HG02678 (cell line): Measurements from ENCODE around the gene CDK14.

Source experiments
- ATAC-seq: cut with Tn5 transposase; IDR thresholded peaks from one replicate; pipeline ENCODE4 v1.9.1; 2021; ENCODE audit warnings: mild to moderate bottlenecking, moderate library complexity; ENCODE audit not compliant: unreplicated experiment

Gene CDK14

DNA sequence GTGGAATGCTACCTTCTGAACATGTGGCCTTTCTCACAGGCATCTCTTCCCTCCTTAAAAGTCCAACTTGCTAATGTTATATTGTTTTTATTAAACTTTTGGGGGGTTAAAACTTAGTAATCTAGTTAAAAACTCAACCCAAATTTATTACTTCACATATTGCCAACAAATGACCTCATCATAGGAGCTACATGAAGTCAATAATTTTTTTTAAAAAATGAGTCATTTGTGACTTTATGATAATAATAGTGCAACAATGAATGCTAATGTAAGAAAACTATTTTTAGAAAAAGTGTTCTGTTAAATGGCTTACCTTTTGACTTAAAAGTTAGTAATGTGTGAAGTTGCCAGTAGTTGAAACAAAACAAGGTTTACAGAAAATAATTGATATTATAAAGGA, 342.2 kb downstream of the CDK14 start:
- no peak for ATAC-seq

DNA sequence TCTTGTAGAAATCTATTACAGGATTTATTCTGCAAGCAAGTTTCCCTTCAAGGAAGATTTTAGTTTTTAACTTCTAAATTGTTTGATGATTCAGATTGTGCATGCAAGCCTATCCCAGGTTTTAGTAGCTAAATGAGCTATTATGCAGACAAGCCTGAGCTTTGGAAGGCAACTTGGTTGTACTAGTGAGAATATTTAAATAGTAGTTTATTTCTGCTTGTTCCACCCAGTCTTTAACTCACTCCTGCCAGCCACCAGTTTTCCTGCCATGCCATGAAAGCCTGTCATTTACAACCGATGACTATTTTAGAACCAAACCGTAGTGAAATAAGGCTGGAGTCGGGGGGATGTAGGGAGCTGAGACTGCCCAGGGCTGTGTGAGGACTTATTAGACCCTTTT, 343.5 kb downstream of the CDK14 start:
- no peak for ATAC-seq

DNA sequence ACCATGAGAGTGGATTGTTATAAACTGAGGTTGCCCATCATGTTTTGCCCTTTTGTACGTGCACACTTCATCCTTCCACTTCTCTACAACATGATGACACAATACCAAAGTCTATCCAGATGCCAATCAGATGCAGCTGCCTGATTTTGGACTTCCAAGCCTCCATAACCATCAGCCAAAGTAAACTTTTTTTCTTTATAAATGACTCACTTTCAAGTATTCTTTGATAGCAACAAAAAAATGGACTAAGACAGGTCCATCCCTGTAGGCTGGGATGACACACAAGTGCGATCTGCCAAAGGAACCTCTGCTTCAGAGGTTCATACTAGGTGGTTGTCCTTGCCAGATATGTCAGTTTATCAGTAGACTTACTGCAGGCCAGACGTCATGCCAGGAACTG, 347.9 kb downstream of the CDK14 start:
- no peak for ATAC-seq

DNA sequence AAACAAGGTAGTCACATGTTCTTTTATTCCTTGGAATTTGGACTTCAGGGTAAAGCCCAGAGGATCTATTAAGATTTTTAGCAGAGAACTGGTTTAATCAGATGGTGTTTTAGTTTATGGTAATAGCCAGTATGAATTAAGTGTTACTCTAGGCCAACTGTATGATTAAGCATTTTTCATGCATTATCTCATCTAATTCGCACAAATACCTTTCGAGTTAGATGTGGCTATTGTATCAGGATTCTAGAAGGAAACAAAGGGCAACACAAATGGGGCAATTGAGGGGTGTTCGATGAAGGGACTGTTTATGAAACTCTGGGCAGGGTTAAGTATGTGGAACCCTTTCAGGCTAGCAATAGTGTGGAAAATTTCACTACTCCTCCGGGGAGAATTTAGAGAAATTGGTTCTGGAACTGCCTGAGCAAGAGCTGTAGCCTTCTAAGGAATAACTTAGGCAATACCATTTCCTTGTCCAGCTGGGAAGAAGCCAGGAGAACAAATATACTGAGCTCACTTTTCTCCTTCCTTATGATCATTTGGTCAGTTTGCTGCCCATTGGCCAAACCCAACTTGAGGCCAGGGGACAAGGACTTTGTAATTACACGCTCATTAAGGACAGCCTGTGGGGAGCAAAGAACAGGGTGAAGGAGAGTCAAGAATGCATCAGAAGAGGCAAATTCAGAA, 349.1 kb downstream of the CDK14 start:
- ATAC-seq: no peak

DNA sequence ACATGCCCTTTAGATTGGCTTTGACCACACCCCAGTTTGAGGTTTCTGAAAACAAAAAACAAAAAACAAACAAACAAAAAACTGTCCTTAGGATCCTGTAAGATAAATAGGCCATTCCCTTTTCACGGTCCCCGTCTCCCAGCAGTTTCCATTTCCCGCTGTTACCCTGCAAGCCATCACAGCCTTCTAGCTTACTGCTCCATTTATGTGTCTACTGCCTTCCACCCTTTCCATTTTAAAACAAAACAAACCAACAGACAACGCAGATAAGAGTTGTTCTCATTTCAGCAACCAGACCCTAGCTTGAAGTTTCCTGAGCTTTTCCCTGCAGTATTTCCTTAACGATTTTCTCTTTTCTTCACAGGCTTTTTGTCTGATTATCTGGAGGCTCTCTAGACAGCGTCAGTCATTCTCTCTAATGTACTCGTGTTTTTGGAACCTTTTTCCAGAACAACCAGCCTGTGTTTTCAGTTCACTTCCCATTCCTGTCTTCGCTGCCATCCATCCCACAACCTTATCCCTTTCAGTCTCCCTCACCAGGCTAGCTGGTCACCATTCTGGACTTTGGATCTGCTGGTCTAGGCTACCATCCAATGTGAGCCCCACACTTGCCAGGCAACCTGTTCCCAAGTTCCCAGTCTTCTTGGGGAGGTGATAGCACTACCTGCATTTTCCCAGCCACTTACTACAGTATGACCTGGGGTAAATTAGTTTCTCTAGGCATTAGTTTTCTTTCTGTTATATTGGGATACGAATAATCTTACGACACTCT, 350.8 kb downstream of the CDK14 start:
- ATAC-seq: no peak

DNA sequence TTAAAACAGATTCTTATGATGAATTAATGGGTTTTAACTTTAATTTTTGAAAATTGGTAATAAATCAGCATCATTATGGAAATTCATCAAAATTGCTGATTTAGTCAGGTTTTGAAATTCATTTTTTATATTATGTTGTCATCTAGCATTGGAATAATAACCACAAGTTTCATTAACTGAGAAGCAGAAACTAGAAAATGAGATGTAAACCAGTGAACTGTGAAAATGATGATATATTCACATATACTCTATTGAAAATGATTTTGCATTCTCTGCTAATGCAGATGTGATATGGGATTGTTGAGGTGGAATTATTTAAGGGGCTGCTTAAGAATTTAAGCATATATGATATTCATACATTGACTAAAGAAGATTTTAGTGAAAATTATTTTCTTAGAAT, 352.0 kb downstream of the CDK14 start:
- ATAC-seq: no peak

DNA sequence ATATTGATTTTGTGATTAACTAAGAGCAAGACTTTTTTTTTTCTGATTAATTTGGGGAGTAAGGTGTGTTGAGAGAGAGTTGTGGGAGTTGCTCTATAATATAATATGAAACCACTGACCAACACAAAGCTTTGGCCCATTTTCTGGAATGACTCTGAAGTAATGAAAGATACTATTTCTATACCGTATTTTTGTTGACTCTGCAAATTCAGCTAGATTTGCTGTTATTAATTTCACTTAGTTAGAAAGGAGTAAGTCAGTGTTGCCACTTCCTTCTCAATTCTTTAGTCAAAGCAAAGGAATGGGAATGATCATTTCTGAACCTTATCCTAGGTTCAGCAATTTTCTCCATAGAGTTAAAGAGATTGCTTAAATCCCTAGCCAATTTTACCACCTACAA, 355.1 kb downstream of the CDK14 start:
- no peak for ATAC-seq

DNA sequence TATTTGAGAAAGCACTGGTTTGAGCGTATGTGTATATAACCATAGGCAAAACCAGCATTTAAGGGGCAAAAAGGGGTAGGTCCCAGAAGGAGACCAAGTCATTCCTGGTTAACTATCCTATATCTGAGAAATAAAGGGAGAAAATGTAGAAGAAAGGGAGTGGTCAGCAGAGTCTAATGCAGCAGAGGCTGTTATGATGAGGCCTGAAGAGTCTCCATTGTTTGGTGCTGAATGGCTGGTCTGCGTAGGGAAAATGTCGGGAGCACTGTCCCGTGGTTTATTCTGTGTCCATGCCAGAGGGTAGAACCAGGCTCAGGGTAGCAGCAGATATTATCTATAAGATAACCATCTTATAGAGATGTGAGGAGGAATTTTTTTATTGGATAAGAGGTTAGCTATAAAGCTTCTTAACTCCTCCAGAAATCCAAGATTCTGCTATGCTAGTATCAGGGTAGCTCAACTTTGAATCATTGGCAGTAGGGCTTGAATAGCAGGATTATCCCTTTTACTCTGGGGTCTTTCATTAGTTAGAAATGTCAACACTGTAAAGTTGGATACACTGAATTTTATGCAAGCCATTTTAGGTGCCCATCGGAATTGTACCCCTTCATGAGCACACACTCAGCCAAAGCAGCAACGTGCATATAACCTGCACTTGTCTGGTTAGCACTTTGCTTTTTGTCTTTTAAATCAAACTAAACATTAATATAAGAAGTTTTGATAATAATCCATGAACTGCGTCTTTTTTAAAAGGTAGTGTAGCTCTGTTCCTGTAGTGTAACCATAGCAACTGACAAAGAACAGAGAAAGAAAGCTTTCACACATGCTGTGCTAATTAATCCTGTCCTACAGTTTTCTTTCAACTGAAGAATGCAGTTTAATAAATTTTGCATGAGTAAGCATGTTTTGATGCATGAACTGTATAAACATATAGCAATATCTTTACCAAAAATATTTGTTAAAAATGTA, 356.1 kb downstream of the CDK14 start:
- ATAC-seq: no peak

DNA sequence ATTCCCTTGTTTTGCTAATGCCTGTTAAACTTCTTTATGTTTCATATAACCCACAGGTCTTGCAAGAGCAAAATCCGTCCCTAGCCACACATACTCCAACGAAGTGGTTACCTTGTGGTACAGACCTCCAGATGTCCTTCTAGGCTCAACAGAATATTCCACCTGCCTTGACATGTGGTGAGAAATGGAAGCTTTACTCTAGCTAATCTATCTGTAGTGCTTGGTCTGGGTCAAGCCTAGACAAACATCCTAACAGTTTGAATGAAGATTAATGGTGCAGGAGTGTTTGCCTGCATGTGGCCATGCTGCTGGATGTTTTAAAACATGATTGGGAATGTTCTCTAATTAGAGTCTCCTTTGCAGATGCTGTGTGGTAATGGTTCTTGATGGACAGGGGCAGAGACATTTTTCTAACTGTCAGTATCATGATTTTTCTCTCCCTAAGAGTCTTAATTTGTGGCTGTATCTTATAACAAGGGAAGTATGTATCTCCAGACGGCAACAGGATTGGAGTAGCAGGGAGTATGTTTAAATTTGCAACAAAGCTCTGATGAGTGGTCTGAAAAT, 359.6 kb downstream of the CDK14 start:
- no peak for ATAC-seq

DNA sequence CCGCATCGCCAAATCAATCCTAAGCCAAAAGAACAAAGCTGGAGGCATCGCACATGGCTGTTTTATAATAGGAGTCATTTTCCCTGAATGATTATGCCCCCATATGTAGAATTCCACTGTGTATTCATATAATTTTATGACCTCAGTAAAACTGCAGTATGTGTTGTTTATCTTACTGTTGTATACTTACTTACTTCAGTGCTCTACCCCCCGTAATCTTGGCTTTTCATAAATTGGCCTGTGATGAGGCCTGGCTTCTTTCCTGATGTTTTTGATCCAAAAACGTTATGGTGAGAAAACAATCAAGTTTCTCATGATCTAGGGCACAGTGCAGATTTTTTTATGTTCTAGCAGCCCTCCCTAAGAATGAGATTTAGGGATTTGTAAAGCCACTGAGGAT, 361.8 kb downstream of the CDK14 start:
- no peak for ATAC-seq

DNA sequence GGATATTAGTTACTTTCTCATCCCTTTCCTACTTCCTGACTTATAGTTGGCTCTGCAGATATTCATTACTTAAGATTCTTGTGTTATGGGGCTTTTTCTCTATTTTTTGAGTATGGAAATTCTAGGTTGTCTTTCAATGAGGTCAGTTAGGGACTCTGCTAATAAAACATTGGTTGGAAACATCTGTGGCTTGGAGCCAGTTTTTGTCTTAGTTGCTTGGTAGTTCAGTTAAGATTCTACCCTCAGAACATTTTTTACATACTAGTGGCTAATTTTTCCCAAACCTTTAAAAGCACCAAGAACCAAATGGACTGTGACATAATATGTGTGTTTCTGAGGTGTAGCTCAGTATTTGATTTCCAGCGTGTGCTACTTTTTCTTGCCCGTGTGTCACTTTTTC, 362.5 kb downstream of the CDK14 start:
- no peak for ATAC-seq

DNA sequence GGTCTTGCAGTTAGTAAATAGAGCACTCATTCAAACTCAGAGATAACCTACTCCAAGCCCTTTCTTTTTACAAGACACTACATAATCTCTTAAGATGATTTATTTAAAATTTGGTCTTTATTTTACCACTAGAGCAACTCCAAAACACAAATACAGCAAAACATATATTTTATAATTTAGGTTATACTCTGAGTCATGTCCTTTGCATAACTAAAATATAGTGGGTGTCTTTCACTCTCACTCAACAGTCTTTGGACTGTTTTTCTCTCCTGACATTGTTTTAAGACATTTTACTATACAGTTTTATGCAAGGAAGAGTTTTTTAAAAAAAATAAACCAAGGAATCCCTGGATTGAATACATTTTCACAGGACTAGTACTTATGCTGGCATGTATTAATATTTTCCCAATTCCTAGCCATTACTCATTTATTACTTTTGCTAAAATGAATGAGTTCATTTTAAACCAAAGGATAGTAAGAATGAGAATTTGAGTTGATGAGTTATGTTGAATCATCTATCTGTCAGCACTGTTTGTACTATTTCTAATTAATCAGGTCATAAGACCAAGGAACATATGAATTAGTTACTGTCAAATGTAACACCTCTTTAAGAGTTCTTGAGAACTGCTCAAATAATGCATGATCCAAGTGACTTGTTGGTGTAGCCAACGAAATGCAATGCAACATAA, 365.1 kb downstream of the CDK14 start:
- no peak for ATAC-seq

DNA sequence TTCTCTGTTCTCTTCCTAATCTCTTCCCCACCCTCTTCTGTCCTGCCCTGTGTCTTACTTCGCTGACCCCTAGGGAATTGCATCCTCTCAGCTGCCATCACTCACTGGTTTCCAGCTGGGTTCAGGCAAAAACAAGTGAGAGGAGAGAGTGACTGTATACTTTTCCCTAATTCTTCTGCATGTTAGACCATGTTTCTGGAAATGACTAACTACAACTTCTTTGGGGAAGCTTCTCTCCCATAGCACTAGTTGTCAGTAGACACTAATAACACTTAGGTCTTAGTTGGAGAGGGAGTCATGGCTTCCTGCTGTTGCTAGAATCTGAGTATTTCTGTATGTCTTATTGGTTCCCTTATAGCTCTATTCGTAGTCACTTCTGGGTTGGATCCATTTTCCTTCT, 369.1 kb downstream of the CDK14 start:
- ATAC-seq: no peak

DNA sequence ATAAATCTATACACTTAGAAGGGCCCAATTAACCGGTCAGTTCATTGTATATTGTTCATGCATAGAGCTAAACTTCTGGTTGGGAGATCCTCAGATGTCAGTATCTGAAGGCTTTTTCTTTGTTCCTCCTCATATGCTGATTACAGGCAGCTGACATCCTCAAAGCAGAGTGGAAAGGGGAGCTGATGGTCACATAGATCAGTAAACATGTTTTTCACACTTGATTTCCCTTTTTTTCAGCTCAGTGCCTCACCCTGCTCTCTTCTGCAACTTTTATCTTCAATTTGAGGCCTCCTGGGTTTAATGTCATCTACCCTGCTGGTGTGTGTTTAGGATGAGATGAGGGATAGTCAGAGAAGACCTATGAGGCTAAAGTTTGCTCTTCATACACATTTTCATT, 370.2 kb downstream of the CDK14 start:
- no peak for ATAC-seq

DNA sequence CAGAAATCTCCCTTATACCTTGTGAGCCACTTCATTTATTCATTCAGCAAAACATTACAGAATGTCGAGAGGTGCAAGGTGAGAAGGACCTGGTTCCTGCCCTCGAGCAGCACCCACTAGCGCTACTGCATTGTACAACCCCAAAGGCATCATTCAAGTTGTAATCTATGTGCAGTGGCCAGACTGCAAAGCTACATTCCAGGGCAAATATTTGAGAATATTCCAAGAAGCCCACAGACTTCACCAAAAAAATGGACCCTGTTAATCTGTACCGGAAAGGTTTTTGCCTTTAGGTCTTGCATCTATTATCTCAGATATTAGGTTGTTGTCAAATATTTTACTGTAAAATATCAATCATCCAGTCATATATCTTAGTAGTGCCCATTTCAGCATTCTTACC, 372.8 kb downstream of the CDK14 start:
- ATAC-seq: no peak

DNA sequence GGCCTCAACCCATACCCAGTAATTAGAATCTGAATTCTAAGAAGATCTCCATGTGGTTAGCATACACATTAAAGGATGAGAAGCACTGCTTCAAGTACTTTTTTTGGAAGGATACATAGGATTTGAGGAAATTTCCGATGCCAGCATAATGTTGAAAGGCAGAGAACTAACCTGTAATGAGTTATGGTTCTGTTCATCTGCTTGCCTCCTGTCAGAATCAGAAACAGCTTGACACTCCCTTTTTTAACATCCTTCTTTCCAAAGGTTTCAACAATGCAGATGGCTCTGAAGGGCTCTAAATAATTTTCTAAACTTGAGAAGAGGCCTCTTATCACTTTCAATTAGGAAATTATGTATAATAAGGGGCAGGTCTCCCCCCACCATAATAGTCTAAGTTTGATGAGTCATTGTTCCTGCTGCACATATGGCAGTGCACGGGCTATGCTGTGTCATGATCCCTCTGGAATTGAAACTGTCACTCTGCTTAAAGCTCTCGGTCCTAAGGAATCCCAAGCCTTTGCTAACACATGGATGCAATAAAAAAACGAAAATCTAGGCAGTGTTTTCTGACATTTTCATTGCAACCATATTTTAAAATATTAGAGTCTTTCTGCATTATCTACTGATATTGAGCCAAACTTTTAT, 376.9 kb downstream of the CDK14 start:
- no peak for ATAC-seq

DNA sequence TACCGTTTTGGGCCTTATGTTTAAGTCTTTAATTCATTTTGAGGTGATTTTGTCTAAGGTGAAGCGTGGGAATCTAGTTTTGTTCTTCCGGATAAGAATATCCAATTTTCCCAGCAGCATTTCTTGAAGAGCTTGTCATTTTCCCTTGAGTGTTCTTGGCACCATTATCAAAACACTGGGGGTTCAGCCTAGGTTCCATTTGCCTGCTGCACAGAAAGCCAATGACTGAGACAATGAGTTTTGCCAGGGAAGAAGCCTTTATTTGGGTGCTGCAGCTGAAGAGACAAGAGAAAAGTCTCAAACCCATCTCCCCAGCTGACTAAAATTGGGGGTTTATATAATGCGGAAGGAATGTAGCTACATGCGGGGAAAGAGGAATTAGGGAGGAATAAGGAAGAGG, 380.9 kb downstream of the CDK14 start:
- no peak for ATAC-seq

DNA sequence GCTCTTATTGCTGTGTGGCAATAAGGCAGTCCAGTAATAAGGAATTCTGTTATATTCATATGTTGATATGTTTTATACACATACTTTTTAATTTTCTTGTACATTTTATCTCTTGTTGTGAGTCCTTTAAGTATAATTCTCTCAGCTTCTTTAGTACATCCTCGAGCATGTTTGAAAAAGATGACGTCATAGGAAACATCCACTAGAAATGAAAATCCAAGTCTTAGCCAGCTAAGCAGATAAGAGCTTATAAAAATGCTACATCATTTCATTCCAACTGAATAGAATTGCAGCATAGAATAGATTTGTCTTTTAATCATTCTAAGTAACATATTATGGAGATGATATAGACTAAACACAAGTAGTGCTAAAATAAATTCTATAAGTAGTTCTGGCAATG, 384.4 kb downstream of the CDK14 start:
- ATAC-seq: no peak

DNA sequence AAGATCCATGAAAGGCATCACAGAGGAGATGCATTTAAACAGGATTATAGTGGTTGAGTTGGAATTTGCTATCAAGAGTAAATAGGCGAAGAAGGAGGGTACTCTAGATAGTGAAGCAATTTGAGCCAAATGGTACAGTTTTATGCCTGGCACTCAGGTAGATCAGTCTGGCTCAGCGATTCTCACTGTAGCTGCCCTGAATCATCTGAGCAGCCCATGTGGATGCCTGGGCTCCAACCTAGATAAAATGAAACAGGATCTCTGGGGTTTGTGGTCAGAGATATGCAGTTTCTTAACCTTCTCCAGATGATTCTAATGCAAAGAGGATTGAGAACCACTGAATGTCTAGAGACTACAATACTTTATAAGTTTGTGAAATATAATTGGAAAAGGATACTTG, 386.1 kb downstream of the CDK14 start:
- no peak for ATAC-seq

DNA sequence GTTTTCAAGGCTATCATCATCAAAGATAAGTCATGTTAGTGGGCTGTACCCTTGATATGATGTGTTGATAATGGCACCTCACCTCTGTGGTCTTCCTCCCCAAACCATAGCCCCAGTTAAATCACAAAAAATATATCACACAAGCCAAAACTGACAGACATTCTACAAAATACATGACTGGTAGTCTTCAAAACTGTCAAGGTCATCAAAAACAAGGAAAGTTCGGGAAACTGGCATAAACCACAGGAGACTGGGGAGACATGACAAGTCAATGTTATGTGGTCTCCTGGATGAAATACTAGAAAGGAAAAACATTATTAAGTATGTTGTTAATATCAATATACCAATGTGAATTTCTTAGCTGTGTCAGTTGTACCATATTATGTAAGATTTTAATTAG, 388.6 kb downstream of the CDK14 start:
- ATAC-seq: no peak
